Measurements from ENCODE around the gene PNPLA7.
"Not testable (repeated sequence)": the region's sequence is repeated elsewhere in the genome, so short reads cannot be mapped to it uniquely, and the experiment has no call there.

PNPLA7 gene

DNA sequence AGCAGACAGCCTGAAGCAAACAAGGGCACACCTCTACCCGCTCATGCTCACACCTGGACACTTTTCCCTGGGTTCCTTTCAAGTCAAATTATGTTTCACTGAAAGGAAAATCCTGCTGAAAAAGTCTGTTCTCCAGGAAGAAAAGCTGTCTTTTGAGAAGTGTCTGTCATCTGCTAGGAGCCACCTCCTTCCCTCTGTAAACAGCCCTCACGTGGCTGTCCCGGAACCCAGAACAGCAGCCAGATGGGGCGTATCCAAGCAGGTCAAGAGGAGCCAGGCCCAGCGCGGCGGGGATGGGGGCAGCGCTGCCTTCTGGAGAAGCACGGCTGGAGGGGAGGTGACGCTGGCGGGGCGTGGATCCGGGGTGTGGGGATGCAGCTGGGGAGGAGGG is at the start of gene PNPLA7:
Gene PNPLA7, minus strand, starts transcription at position 172 of the 391 bp plus-strand sequence. CDS start 205 bp downstream, outside the sequence.
- in situ Hi-C loops (cut with MboI; ENCODE audit: low sequenced_read_pairs) = no loop called here

DNA sequence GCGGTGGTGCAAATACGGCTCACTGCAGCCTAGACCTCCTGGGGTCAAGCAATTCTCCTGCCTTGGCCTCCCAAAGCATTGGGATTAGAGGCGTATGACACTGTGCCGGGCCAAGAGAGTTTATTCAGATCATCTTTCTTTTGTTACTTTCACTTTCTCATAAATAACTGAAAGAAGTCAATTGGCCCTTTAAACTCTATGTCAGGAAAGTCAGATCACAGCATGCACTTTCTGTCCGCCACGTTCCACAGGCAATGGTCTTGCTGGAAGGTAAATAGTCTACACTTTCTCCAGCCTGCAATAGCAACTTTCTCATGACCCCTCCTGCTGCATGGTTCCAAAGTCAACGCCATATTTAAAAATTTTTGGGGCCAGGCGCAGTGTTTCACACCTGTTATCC is 48.7 kb upstream of the PNPLA7 start:
- in situ Hi-C loops (cut with MboI; ENCODE audit: low sequenced_read_pairs) = no loop called here

DNA sequence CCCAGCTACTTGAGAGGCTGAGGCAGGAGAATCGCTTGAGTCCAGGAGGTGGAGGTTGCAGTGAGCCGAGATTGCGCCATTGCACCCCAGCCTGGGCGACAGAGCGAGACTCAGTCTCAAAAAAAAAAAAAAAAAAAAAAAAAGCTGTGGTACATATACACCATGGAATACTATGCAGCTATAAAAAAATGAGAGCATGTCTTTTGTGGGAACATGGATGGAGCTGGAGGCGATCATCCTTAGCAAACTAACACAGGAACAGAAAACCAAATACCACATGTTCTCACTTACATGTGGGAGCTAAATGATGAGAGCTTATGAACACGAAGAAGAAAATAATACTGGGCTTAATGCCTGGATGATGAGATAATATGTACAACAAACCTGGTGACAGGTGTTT is 46.4 kb upstream of the PNPLA7 start:
- in situ Hi-C loops (cut with MboI; ENCODE audit: low sequenced_read_pairs) = not testable (repeated sequence)

DNA sequence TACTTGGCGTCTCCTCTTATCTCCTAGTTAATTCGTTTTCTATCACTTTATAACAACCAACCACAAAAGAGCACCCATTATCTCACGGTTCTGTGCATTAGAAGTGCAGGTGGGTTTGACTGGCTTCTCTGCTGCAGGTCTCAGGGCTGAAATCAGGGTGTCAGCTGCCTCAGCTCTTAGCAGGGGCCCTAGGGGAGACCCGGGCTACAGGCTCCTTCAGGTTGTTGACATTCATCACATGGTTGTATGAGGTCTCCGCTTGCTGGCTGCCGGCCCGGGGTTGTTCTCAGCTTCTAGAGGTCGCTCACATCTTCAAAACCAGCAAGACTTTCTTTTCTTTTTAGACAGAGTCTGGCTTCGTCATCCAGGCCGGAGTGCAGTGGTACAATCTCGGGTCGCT is 43.0 kb upstream of the PNPLA7 start:
- in situ Hi-C loops (cut with MboI; ENCODE audit: low sequenced_read_pairs) = no loop called here

DNA sequence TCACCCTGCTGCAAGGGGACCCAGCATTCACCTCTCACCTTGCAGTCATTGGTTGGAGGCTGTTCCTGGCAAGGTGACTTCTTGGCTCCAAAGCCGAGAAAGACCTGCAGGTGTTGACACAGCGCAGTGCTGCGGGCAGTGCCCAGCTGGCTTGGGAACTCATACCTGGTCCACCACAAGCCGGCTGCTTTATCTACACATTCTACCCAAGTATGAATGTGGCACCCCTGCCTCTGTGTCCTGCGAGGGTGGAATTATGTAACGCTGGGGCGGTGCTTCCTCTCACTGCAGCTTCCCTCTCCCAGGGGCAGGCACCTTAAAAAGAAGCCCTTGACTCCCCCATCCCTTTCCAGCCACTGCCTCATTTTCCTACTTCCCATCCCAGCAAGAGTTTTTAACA is 42.6 kb upstream of the PNPLA7 start:
- in situ Hi-C loops (cut with MboI; ENCODE audit: low sequenced_read_pairs) = no loop called here

DNA sequence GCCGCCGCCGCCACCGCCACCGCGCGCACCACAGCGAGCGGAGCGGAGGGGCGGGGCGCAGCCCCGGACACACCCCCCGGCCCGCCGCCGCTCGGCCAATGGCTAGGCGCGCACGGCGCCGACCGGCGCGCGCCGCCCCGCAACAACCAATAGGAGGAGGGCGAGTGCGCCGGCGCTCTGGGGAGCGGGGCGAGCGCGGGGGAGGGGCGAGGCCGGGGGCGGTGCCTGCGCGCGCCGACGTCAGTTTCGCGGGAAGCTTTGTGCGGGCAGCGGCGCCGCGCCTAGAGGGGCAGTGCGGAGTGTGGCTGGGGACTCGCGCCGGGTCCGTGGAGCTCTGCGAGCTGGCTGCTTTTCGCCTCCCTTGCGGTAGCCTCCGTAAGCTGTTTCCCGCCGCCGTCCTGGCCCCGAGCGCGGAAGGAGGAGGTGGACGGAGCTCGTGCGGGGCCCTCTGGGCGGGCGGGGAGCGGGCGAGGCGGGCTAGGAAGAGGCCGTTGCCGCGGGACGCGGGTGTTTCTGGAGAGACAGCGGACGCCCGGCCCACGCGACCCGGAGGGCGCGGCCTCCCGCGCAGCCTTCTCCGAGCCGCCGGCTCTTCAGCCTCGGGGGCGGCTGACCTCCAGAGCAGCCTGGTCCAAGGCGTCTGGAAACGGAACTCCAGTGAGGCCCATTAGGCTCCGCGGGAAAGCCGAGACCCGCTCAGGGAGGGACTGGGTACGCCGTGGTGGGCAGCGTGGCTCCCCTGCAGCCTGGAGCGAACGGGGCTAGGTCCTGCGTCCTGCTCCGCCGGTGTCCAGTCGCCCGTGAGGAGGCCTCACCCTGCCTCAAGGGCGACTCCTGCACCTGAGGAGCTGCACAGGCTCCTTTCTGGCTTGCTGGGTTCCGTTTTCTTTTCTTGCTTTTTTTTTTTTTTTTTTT is 40.5 kb upstream of the PNPLA7 start, which contains the start of gene ZMYND19:
Gene ZMYND19, minus strand, starts transcription at position 44 of the 915 bp plus-strand sequence. CDS start 249 bp downstream, outside the sequence.
- in situ Hi-C loops (cut with MboI; ENCODE audit: low sequenced_read_pairs) = no loop called here

DNA sequence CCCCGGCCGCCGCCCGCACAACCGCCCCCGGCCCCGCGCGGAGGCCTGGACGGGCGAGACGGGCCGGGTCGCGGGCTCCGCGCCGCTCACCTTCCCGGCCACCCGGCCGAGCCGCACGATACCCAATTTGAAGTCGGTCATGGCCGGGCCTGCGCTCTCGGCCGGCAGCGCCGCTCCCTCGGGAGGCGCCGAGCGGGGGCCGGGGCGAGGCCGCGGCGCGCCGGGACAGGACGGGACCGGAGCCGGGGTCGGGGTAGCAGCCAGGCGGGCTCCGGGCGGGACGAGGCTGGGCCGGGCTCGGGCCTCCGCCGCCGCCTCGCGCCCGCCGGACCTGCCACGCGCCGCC is 39.9 kb upstream of the PNPLA7 start:
- in situ Hi-C loops (cut with MboI; ENCODE audit: low sequenced_read_pairs) = no loop called here

DNA sequence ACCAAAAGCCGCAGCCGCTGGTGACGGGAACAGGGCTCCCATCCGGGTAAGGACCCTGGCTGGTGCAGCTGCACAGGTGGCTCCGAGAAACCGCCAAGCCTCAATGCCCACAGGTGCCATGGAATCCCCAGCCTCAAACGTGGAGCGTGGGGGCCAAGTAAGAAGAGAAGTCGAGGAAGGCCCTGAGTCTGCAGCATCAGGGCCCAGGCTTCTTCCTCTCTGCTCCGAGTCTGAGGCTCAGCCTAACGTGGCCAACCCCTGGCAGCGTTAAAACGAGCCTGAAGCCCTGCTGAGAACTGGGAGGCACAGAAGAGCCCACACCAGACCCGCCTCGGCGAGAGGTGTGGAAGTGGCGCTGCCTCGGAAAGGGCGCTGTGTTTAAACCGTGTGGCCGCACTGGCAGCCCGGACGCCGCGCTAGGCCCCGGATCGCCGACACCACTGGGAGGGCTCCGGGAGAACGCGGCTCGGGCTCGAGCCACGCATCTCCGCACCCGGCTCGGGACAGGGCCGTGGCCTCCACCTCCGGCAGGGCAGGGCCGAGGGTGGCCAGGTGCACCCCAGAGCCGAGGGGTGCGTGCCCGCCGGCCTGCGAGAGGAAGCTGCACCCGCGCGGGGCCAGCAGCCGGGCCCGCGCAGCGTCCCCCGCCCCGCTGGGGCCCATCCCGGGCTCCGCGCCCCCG is 39.4 kb upstream of the PNPLA7 start:
- in situ Hi-C loops (cut with MboI; ENCODE audit: low sequenced_read_pairs) = no loop called here

DNA sequence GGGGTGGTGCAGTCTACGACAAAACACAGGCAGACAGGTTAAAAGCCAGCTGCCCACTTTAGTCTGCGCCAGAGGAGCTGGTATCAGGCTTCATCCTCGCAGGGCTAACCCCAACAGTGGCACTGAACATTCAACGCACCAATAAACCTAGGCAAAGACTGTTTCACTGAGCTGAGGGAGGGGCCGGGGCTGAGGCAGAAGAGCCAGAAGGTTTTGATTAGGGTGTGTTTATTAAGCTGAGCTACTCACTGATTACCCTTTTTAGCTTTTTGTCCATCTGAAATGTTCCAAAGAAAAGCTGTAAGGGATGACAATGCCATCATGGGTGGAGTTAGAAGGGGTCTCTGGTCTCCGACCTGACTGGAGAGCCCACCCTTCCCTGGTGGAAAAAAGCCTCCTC is 38.7 kb upstream of the PNPLA7 start:
- in situ Hi-C loops (cut with MboI; ENCODE audit: low sequenced_read_pairs) = no loop called here

DNA sequence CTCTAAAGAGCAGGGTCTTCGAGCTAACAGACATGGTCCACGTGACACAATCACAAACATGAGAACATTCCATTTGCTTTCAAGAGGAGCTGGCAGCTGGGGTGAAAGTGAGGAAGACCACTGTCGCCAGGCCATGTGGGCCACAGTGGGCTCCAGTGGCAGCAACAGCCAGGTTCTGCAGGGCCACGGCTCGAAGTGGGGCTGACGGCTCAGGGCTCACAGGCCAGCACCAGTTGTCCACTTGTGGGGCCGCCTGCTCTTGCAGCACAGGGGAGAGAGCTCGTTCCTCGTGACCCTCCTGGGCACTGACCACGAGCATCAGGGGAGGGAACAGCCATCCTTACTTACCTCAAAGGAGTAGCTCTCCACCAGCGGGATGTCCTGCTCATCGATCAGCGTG is 38.1 kb upstream of the PNPLA7 start:
- in situ Hi-C loops (cut with MboI; ENCODE audit: low sequenced_read_pairs) = no loop called here

DNA sequence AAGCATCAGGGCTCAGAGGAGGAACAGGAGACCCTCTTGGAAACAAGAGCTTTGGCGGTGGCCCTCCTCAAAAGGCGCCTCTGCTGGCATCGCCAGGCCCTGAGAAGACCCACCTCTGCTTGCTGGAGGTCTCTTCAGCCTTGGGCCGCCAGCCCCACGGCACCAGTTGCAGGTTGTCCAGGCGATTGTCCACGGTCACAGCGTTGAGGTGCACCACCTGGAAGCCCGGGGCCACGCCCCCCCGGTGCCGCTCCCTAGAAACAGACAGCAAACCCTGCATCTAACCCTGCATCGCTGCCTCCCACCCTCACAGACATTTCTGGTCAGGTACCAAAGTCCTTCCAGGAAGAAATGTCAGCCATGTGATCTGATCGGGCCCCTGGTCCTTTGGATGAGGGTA is 36.7 kb upstream of the PNPLA7 start:
- in situ Hi-C loops (cut with MboI; ENCODE audit: low sequenced_read_pairs) = no loop called here

DNA sequence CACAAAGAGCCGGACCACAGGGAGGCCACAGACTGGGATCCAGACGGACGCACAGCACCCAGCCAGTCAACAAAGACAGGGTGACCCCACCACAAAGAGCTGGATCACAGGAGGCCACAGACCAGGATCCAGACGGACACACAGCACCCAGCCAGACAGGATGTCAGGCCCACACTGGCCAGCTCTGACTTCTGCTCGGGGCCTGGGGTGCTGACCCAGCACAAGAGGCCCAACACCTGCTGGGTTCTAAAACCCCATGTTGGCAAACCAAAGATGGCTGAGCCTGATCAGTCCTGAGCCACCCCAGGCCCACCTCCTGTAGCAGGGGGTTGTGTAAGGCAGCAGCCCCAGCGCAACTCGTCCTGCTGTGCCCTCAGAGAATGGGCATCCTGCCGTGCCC is 33.8 kb upstream of the PNPLA7 start:
- in situ Hi-C loops (cut with MboI; ENCODE audit: low sequenced_read_pairs) = no loop called here

DNA sequence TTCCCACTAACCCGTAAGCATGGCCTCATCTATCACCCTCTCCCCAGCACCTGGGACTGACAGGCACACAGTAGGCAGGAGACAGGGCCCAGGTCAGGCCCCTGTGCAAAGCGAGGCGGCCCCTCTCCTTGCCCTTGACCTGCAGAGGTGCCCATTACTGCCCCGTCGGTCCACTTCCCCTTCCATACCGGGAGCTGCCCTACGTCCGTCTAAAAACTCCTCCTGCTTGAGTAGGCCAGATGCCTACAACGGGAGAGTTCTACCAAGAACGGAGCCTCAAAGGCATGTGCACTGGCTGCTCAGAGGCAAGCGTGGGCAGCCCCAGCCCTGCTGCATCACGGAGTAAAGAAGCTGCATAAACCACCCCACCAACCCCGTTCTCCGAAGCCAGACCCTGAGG is 33.1 kb upstream of the PNPLA7 start:
- in situ Hi-C loops (cut with MboI; ENCODE audit: low sequenced_read_pairs) = no loop called here

DNA sequence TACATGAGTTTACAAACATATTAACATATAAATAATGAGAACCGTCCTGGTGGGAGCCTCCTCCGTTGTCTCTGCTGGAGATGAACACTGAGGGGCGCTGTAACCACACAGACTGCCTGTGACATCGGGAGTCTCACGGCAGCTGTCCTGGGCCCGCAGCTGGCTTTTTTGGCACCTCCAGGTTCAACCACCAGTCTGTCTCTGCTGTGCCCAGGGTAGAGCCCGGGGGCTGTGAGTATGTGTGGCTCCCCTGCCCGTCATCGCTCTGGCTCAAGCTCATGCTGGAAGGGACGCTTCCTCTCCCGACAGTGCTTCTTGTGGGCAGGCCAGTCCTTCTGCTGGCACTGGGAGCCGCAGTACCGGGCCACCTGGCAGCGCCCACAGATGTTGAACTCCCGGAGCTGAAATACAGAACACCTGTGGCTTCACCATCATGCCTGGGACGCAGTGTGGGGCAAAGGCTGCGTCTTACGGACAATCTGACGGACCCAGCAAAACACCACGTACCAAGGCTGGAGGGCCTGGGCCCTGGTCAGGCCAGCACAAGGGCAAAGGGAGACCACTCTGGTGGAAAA is 32.2 kb upstream of the PNPLA7 start:
- in situ Hi-C loops (cut with MboI; ENCODE audit: low sequenced_read_pairs) = no loop called here

DNA sequence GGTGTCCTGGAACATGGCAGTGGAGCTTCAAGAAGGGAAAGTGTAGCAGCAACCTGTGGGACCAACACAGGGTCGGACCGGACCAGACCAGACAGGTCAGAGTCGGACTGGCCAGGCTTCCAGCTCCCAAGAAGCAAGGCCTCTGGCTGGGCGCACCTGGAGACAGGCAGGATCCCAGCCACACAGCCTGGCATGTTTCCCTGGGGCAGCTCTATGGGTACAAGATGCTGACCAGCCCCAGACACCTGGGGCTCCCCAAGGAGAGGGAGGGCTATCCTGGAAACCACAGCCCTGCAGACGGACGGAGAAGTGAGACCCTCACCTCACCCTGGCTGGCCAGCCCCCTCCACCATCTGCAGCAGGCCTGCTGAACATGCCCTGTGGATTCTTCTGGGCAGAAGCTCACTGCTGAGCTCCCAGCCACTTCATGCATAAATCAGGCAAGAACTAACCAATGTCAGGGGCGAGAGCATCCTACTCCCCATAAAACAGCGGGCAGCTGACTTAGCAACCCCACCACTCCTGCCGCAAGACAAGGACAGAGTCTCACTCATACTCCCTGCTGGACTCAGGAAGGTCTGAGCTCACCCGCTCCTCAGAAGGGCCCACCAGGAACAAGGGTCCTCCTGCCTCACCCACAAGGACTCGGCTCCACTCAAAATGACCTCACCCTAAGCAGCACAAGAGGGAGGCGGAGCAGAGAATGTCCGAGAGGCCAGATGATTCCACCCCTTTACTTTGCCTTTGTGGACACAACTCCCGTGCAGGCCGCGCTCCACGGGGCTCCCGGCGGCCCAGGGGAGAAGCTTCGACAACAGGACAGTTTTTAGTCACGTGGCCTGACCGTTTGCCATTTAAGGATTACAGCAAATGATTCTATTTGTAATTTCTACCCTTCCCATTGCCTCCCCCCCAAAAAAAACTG is 31.4 kb upstream of the PNPLA7 start:
- in situ Hi-C loops (cut with MboI; ENCODE audit: low sequenced_read_pairs) = no loop called here

DNA sequence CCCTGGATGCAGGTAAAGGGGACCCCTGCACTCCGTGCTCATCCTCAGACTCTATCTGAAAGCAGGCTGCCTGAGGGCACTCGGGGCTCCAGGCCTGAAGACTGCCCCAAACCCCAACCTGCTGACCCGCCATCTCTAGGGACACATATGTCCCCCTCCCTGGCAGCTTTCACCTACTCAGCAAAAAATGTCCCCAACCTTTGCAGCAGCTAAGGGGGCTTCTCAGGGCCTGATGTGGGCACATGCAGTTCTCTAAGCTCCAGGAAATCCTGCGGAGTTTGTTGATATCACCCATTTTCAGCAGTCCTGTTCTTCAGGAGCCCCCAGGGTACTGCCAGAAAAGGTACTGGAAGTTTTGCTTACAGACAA is 30.7 kb upstream of the PNPLA7 start:
- in situ Hi-C loops (cut with MboI; ENCODE audit: low sequenced_read_pairs) = no loop called here

DNA sequence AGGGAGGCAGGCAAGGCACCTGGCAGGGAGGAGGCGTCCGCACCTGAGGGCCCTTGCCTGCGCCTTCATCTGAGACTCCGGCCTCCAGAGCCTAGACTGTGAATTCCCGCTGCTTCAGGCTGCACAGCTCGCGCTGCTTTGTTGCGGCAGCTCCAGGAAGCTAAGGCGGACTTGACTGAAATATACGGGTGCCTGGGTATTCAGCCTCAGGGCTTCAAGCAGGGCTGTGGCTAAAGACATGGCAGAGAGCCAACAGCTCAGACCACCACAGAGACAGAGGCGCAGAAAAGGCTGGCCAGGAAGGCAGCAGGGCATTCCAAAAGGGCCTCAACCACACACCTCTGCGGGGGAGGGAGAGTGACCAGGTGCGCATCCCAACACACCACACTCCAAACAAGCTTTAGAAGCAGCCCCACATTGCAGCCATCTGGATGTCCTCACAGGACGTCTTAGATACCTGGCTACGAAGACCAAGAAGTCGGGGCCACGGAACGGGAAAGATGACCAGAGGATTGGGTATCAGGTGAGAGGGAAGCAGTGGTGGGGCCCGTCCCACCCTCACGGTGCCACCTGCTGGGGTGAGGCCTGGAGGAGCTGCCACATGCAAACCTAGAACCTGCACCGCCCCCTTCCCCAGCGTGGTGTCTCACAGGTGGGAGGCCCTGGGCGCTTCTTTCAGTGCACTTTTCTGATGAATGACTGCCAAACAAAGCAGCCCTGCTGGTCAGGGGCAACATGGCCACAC is 30.2 kb upstream of the PNPLA7 start:
- in situ Hi-C loops (cut with MboI; ENCODE audit: low sequenced_read_pairs) = no loop called here

DNA sequence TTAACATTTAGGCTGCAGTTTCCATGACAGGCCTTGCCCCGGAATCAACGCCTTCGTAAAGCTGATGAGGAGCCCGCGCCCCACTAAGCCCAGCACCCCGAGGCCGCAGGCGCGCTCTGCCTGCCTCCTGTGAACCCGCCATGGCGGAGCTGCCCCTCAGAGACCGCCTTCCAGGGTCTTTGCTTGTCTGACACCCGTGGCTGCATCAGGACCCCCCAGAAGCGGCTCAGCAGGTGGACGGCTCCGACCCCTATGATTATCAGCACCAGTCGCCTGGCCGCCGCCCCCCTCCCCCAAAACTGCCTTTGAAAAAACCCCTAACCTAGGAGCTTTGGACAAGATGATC is 29.0 kb upstream of the PNPLA7 start:
- in situ Hi-C loops (cut with MboI; ENCODE audit: low sequenced_read_pairs) = no loop called here

DNA sequence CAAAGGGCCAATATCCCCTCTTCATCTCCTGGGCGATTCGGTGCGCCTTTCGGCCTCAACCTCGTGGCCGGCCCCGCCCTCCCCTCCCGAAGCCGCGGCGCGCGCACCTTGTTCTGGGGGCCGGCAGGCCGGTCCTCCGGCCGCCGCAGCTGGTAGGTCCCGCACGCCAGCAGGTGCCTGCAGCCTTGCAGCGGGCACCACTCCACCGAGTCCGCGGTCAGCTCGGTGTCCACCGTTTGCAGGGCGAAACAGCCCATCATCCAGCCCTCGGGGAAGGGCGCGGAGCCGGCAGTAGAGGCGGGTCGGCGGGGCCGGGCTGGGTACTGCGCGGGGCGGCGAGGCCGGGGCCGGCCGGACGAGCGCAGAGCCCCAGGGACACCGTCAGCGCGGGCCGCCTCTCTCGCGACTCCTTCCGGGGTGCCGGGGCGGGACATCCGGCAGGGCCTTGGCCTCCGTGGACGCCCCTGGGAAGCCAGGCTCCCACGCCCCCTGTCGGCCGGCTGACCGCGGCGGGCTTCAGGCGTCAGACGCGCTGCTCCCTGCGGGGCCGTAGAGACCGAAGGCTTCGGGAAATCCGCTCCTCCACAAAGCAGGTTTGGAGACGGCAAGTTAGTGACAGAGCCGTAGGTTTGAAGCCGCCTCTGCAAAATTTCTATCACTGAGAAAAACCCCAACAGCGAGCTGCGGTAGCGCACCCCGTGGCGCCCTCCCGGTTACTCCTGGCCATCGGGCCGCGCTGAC is 28.5 kb upstream of the PNPLA7 start, which contains the start of gene DPH7:
Gene DPH7, minus strand, starts transcription at position 408 of the 741 bp plus-strand sequence. Its CDS starts 148 bp downstream, at position 260.
- in situ Hi-C loops (cut with MboI; ENCODE audit: low sequenced_read_pairs) = no loop called here
